Left cardiac atrium (tissue), 4 donors: ENCODE measurements around the gene SCO1. TPM values are rescaled to one million over a fixed set of nuclear protein-coding genes. Genes with fewer than 3 reads are reported as not detected.
A peak's percentile ranks its signal among the peaks of the same experiment; 100 is the strongest.
"Not testable (repeated sequence)": the region's sequence is repeated elsewhere in the genome, so short reads cannot be mapped to it uniquely, and the experiment has no call there.

Experiments used
- ATAC-seq, 2 donors: fragments of 200-7000 bp; cut with Tn5 transposase; one replicate each; pipeline ENCODE4 v1.9.1; 2020; ENCODE audit warnings: mild to moderate bottlenecking in 2 of 2, moderate library complexity in 2 of 2
- DNase-seq: peaks from one replicate; pipeline ENCODE4 v3.0.0-alpha.2; 2020
- intact Hi-C, 2 donors: fragments of 100-400 bp; cut with DNase I; formaldehyde crosslinking; loops; one replicate each; pipeline versions ENCODE4 v1.14.1 to v1.15.1; 2022 to 2023
- total RNA-seq, 2 donors: library from RNA; stranded (reverse); fragmentation: NEBNext Ultra II Directional; extraction: Animal tissue kit (Norgen Biotek cat#: 25700); gene quantifications; one replicate each; pipeline ENCODE4 v1.2.1, GENCODE V29; 2021
- donor health status: DM: no; HTN: yes; CAD: no.
- donor health status: DM: no; HTN: yes; CAD: no; lungs with severe emphysema.
- donor health status: DM: yes; HTN: yes; CAD: no.
- donor health status: Dilated cardiomyopathy.

The SCO1 gene
- total RNA-seq, 2 donors from 2014 or later: 26.9 to 27.1 TPM

GRCh38 chr17:10729334-10730193 is 32.2 kb upstream of the SCO1 start, which contains the start of gene TMEM220:
TSS of gene TMEM220 (minus strand) at chr17:10730023. CDS start at chr17:10729851, 172 bp downstream.
- intact Hi-C loops: loop anchor here in 1 of 2 donors (10.0 kb wide), 1 partner anchor 925 kb away; no protein-coding TSS in a partner anchor
- ATAC-seq (peak; percentile 97), DNase-seq (peak; percentile 87)

- DNase-seq (no peak), ATAC-seq (no peak)
- intact Hi-C loops: no loop called here
These were observed 31.1 kb upstream of the SCO1 start for GRCh38 chr17:10728331-10728892.

- ATAC-seq: no peak
- DNase-seq: no peak
- intact Hi-C loops: no loop called here
These were observed 29.9 kb upstream of the SCO1 start for GRCh38 chr17:10727192-10727591.

- intact Hi-C loops: no loop called here
These were observed 28.9 kb upstream of the SCO1 start for GRCh38 chr17:10726196-10726595.

GRCh38 chr17:10725262-10725661 is 27.9 kb upstream of the SCO1 start:
- ATAC-seq (no peak), DNase-seq (no peak)
- intact Hi-C loops: no loop called here

More at GRCh38 chr17:10726196-10726595, 28.9 kb upstream of the SCO1 start:
- DNase-seq (no peak), ATAC-seq (no peak)

GRCh38 chr17:10724546-10725195 is 27.3 kb upstream of the SCO1 start:
- no peak for DNase-seq
- no peak for ATAC-seq
- intact Hi-C loops: no loop called here

- ATAC-seq (no peak), DNase-seq (no peak)
- intact Hi-C loops: no loop called here
These were observed 21.2 kb upstream of the SCO1 start for GRCh38 chr17:10718547-10718946.

- ATAC-seq (no peak), DNase-seq (no peak)
- intact Hi-C loops: no loop called here
These were observed 18.9 kb upstream of the SCO1 start for GRCh38 chr17:10716218-10716617.

GRCh38 chr17:10713318-10713717 is 16.0 kb upstream of the SCO1 start:
- ATAC-seq (no peak), DNase-seq (no peak)
- intact Hi-C loops: no loop called here

GRCh38 chr17:10705727-10706126 is 8.4 kb upstream of the SCO1 start:
- intact Hi-C loops: no loop called here
- ATAC-seq (no peak), DNase-seq (no peak)

- DNase-seq: no peak
- ATAC-seq: no peak
- intact Hi-C loops: no loop called here
These were observed 5.2 kb upstream of the SCO1 start for GRCh38 chr17:10702574-10702973.

- ATAC-seq (no peak), DNase-seq (no peak)
- intact Hi-C loops: no loop called here
These were observed 2.5 kb upstream of the SCO1 start for GRCh38 chr17:10699856-10700255.

- intact Hi-C loops: no loop called here
- peak in 1 of 2 donors; percentile 4 for ATAC-seq
- no peak for DNase-seq
These were observed 924 bp upstream of the SCO1 start for GRCh38 chr17:10698096-10698818.

- intact Hi-C loops, ATAC-seq, DNase-seq: not testable (repeated sequence)
These were observed 1.4 kb downstream of the SCO1 start for GRCh38 chr17:10695875-10696407.

GRCh38 chr17:10687499-10687898 is 9.8 kb downstream of the SCO1 start:
- DNase-seq (no peak), ATAC-seq (no peak)
- intact Hi-C loops: no loop called here

- intact Hi-C loops: no loop called here
- ATAC-seq: no peak
- no peak for DNase-seq
These were observed 13.5 kb downstream of the SCO1 start for GRCh38 chr17:10683853-10684252.

GRCh38 chr17:10681866-10682446 is 15.4 kb downstream of the SCO1 start:
- intact Hi-C loops: no loop called here
- ATAC-seq (no peak), DNase-seq (no peak)

GRCh38 chr17:10674704-10675103 is 22.6 kb downstream of the SCO1 start:
- ATAC-seq (no peak), DNase-seq (no peak)
- intact Hi-C loops: no loop called here

GRCh38 chr17:10673312-10673711 is 24.0 kb downstream of the SCO1 start:
- DNase-seq (no peak), ATAC-seq (peak in 1 of 2 donors; percentile 38)
- intact Hi-C loops: no loop called here
